H9 (cell line): Measurements from ENCODE around the gene SLC12A8. TPM values are rescaled to one million over a fixed set of nuclear protein-coding genes. Genes with fewer than 3 reads are reported as not detected.

Experiments used
- DNase-seq: peaks from one replicate; pipeline ENCODE4 v3.0.0-alpha.2; 2017
- H2AFZ ChIP-seq: one replicate; pipeline ENCODE4 v1.6.1; 2013; ENCODE audit warnings: mild to moderate bottlenecking, low read length, control low read depth, moderate library complexity
- H2AK5ac ChIP-seq: 2 replicates; pipeline ENCODE4 v1.6.1; 2013; ENCODE audit warnings: low read length, control low read depth, mixed read lengths; ENCODE audit not compliant: insufficient read length
- H2BK120ac ChIP-seq: one replicate; pipeline ENCODE4 v1.6.1; 2013; ENCODE audit warnings: low read depth, mild to moderate bottlenecking, low read length, control low read depth, inconsistent platforms; ENCODE audit not compliant: poor library complexity, severe bottlenecking
- H2BK12ac ChIP-seq: 2 replicates; pipeline ENCODE4 v1.6.1; 2013; ENCODE audit warnings: low read length, control low read depth, mixed read lengths, low read depth; ENCODE audit not compliant: insufficient read length
- H2BK15ac ChIP-seq: 2 replicates; pipeline ENCODE4 v1.6.1; 2013; ENCODE audit warnings: low read depth, low read length, control low read depth
- H2BK20ac ChIP-seq: one replicate; pipeline ENCODE4 v1.6.1; 2013; ENCODE audit warnings: low read depth, mild to moderate bottlenecking, low read length, control low read depth, inconsistent platforms; ENCODE audit not compliant: poor library complexity, severe bottlenecking
- H2BK5ac ChIP-seq: 2 replicates; pipeline ENCODE4 v1.6.1; 2013; ENCODE audit warnings: low read length, control low read depth, mixed read lengths; ENCODE audit not compliant: insufficient read length
- H3K14ac ChIP-seq: 2 replicates; pipeline ENCODE4 v1.6.1; 2013; ENCODE audit warnings: low read length, control low read depth; ENCODE audit not compliant: insufficient read depth
- H3K18ac ChIP-seq: 2 replicates; pipeline ENCODE4 v1.6.1; 2013; ENCODE audit warnings: low read depth, mild to moderate bottlenecking, mixed read lengths, low read length, control low read depth; ENCODE audit not compliant: insufficient read length
- H3K23ac ChIP-seq: 2 replicates; pipeline ENCODE4 v1.6.1; 2013; ENCODE audit warnings: low read length, control low read depth, mixed read lengths, low read depth; ENCODE audit not compliant: insufficient read length
- H3K23me2 ChIP-seq: 2 replicates; pipeline ENCODE4 v1.6.1; 2013; ENCODE audit warnings: low read depth, mild to moderate bottlenecking, mixed read lengths, low read length, control low read depth; ENCODE audit not compliant: insufficient read length, poor library complexity, severe bottlenecking
- H3K27ac ChIP-seq: 2 replicates; pipeline ENCODE4 v1.5.1; 2013; ENCODE audit warnings: low read length, control low read depth, mixed read lengths, low read depth; ENCODE audit not compliant: insufficient read length
- H3K27me3 ChIP-seq: 2 replicates; pipeline ENCODE4 v1.6.1; 2013; ENCODE audit warnings: low read length, control low read depth, inconsistent platforms; ENCODE audit not compliant: insufficient read depth
- H3K4ac ChIP-seq: 2 replicates; pipeline ENCODE4 v1.6.1; 2013; ENCODE audit warnings: low read depth, mild to moderate bottlenecking, control low read depth, inconsistent platforms, low read length, moderate library complexity
- H3K4me1 ChIP-seq: 2 replicates; pipeline ENCODE4 v1.6.1; 2013; ENCODE audit warnings: low read length, control low read depth, inconsistent platforms; ENCODE audit not compliant: insufficient read depth
- H3K4me2 ChIP-seq: 2 replicates; pipeline ENCODE4 v1.6.1; 2013; ENCODE audit warnings: low read length, control low read depth, mixed read lengths; ENCODE audit not compliant: insufficient read length, insufficient read depth
- H3K56ac ChIP-seq: 2 replicates; pipeline ENCODE4 v1.6.1; 2013; ENCODE audit warnings: low read depth, mild to moderate bottlenecking, mixed read lengths, low read length, control low read depth; ENCODE audit not compliant: insufficient read length
- H3K79me1 ChIP-seq: 2 replicates; pipeline ENCODE4 v1.6.1; 2013; ENCODE audit warnings: low read depth, mild to moderate bottlenecking, moderate library complexity, low read length, control low read depth, inconsistent platforms; ENCODE audit not compliant: insufficient read depth, poor library complexity, severe bottlenecking
- H3K79me2 ChIP-seq: 2 replicates; pipeline ENCODE4 v1.6.1; 2013; ENCODE audit warnings: low read length, control low read depth, inconsistent platforms; ENCODE audit not compliant: insufficient read depth
- H3K9ac ChIP-seq: 2 replicates; pipeline ENCODE4 v1.6.1; 2013; ENCODE audit warnings: low read length, control low read depth, mixed read lengths; ENCODE audit not compliant: insufficient read length; ENCODE audit errors: extremely low read depth
- H3K9me3 ChIP-seq: one replicate; pipeline ENCODE4 v1.6.1; 2013; ENCODE audit warnings: low read depth, low read length, inconsistent platforms; ENCODE audit not compliant: control insufficient read depth
- H3T11ph ChIP-seq: one replicate; pipeline ENCODE4 v1.6.1; 2013; ENCODE audit warnings: mild to moderate bottlenecking, low read length, control low read depth, inconsistent platforms
- H4K20me1 ChIP-seq: one replicate; pipeline ENCODE4 v1.6.1; 2013; ENCODE audit not compliant: control insufficient read depth, insufficient read length, insufficient read depth
- H4K5ac ChIP-seq: 2 replicates; pipeline ENCODE4 v1.6.1; 2013; ENCODE audit warnings: low read depth, mild to moderate bottlenecking, mixed read lengths, low read length, control low read depth; ENCODE audit not compliant: insufficient read length
- H4K8ac ChIP-seq: replicated peaks from 2 replicates; pipeline ENCODE4 v1.6.1; 2013; ENCODE audit warnings: low read length, control low read depth, mixed read lengths, low read depth; ENCODE audit not compliant: insufficient read length
- H4K91ac ChIP-seq: 2 replicates; pipeline ENCODE4 v1.6.1; 2013; ENCODE audit warnings: low read depth, mild to moderate bottlenecking, moderate library complexity, mixed read lengths, low read length, control low read depth; ENCODE audit not compliant: insufficient read length
- H3K27ac Mint-ChIP-seq, 3 experiments: 2 replicates in 2 of 3; 3 replicates in 1 of 3; pipeline ENCODE4 v1.8.0; 2020 to 2021; ENCODE audit warnings: mixed read lengths in 3 of 3, mild to moderate bottlenecking in 1 of 3, moderate library complexity in 1 of 3
- H3K27me3 Mint-ChIP-seq: 2 replicates; pipeline ENCODE4 v1.8.0; 2021; ENCODE audit warnings: low read depth, mild to moderate bottlenecking, moderate library complexity, mixed read lengths
- H3K36me3 Mint-ChIP-seq, 3 experiments: 2 replicates in 2 of 3; 3 replicates in 1 of 3; pipeline ENCODE4 v1.8.0; 2020 to 2021; ENCODE audit warnings: low read depth in 3 of 3, mixed read lengths in 3 of 3; ENCODE audit not compliant: insufficient read depth in 1 of 3
- H3K4me1 Mint-ChIP-seq, 2 experiments: 2 replicates each; pipeline ENCODE4 v1.8.0; 2020; ENCODE audit warnings: mixed read lengths in 2 of 2
- H3K4me3 Mint-ChIP-seq, 2 experiments: 2 replicates in 1 of 2; 3 replicates in 1 of 2; pipeline ENCODE4 v1.8.0; 2020 to 2021; ENCODE audit warnings: mild to moderate bottlenecking in 2 of 2, mixed read lengths in 2 of 2, moderate library complexity in 1 of 2
- H3K9me3 Mint-ChIP-seq, 2 experiments: 2 replicates in 1 of 2; 3 replicates in 1 of 2; pipeline ENCODE4 v1.8.0; 2020; ENCODE audit warnings: mild to moderate bottlenecking in 2 of 2, mixed read lengths in 2 of 2, moderate library complexity in 1 of 2
- WGBS: extraction: QIAGEN DNeasy Blood & Tissue Kit; methylation state at CpG from one replicate; pipeline ENCODE4 v1.1.7; 2013; ENCODE audit warnings: missing lambda C conversion rate, low lambda C conversion rate, mixed read lengths; ENCODE audit not compliant: insufficient read length; ENCODE audit errors: extremely low coverage; 5-methylcytosine and 5-hydroxymethylcytosine counted together
- total RNA-seq: library from RNA; stranded (reverse); gene quantifications from 2 replicates; pipeline ENCODE4 v1.2.1, GENCODE V29; 2021
- TF ChIP-seq, protein P1 (sequence below): fragments of 200-600 bp; sonication (generic); conservative IDR thresholded peaks from 3 replicates; pipeline ENCODE4 v1.8.0; 2021; ENCODE audit warnings: antibody characterized with exemption, mild to moderate bottlenecking

SLC12A8 gene
- total RNA-seq, 1 experiment from 2014 or later: 8.2 TPM

- peaks cover 3% of the 10 kb centered on the region for H3K23me2 ChIP-seq
Measured at GRCh38 chr3:125139386-125139785, 73.2 kb downstream of the SLC12A8 start.

More at GRCh38 chr3:125139386-125139785, 73.2 kb downstream of the SLC12A8 start:
- Histone ChIP-seq H3K23ac (no peak overlapping the region), H3K18ac (no peak overlapping the region), H2AFZ (no peak overlapping the region), H3K9ac (no peak overlapping the region), H3K27ac (no peak overlapping the region), H4K91ac (no peak overlapping the region), H3K56ac (no peak overlapping the region), H2BK5ac (no peak overlapping the region), H2BK12ac (no peak overlapping the region), H3T11ph (no peak overlapping the region), H3K14ac (no peak overlapping the region), H3K4ac (no peak overlapping the region), H2BK120ac (no peak overlapping the region), H2AK5ac (no peak overlapping the region), H3K27me3 (no peaks in the 10 kb centered on the region), H4K20me1 (no peaks in the 10 kb centered on the region), H3K9me3 (no peaks in the 10 kb centered on the region), H3K79me2 (no peaks in the 10 kb centered on the region), H3K4me1 (peaks cover 6% of the 10 kb centered on the region; the same call in 1 of the 2 replicates), H2BK15ac (0 out of 2 replicates have a peak overlapping the region, but pooled peaks have one; percentile 15), H3K4me2 (no peak overlapping the region), H4K8ac (no peak overlapping the region), H3K79me1 (no peaks in the 10 kb centered on the region), H2BK20ac (no peak overlapping the region), H4K5ac (no peak overlapping the region)
- Mint-ChIP-seq H3K9me3 (no peaks in the 10 kb centered on the region), H3K4me3 (no peak overlapping the region), H3K27ac (no peak overlapping the region), H3K27me3 (peaks cover 28% of the 10 kb centered on the region), H3K36me3 (peaks cover 0 to 7% (median 6%) of the 10 kb centered on the region in 3 experiments; a peak in 4 of 7 replicates), H3K4me1 (peaks cover 25 to 37% of the 10 kb centered on the region in 2 experiments)
- DNase-seq: no peak
- WGBS: no CpG with 5 or more reads among the region's 4 CpGs
- TF ChIP-seq, protein P1, sequence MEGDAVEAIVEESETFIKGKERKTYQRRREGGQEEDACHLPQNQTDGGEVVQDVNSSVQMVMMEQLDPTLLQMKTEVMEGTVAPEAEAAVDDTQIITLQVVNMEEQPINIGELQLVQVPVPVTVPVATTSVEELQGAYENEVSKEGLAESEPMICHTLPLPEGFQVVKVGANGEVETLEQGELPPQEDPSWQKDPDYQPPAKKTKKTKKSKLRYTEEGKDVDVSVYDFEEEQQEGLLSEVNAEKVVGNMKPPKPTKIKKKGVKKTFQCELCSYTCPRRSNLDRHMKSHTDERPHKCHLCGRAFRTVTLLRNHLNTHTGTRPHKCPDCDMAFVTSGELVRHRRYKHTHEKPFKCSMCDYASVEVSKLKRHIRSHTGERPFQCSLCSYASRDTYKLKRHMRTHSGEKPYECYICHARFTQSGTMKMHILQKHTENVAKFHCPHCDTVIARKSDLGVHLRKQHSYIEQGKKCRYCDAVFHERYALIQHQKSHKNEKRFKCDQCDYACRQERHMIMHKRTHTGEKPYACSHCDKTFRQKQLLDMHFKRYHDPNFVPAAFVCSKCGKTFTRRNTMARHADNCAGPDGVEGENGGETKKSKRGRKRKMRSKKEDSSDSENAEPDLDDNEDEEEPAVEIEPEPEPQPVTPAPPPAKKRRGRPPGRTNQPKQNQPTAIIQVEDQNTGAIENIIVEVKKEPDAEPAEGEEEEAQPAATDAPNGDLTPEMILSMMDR: no peak
